SK-N-SH treated with all-trans-retinoic acid at 6 μM for 48 hours (cell line): ENCODE measurements around the gene C6orf132.

ENCODE experiments used
- ATAC-seq: fragments of 200-7000 bp; cut with Tn5 transposase; 3 replicates; pipeline ENCODE4 v1.9.1; 2020; ENCODE audit warnings: mild to moderate bottlenecking, moderate library complexity
- ARNTL ChIP-seq: fragments of 450-650 bp; formaldehyde crosslinking; IDR thresholded peaks from 2 replicates; pipeline ENCODE4 v1.5.0; 2020; ENCODE audit warnings: low read depth, mild to moderate bottlenecking, moderate library complexity, borderline replicate concordance
- BACH2 ChIP-seq: fragments of 250-450 bp; sonication (Bioruptor Pico); IDR thresholded peaks from 2 replicates; pipeline ENCODE4 v1.9.0; 2021; ENCODE audit warnings: mild to moderate bottlenecking, borderline replicate concordance
- CSDC2 ChIP-seq: fragments of 250-450 bp; sonication (Bioruptor Pico); IDR thresholded peaks from 2 replicates; pipeline ENCODE4 v1.5.0; 2020; ENCODE audit warnings: mild to moderate bottlenecking, moderate library complexity
- ESRRG ChIP-seq: fragments of 250-450 bp; sonication (Bioruptor Pico); IDR thresholded peaks from 2 replicates; pipeline ENCODE4 v1.6.1; 2021; ENCODE audit warnings: mild to moderate bottlenecking
- GLIS3 ChIP-seq: fragments of 250-450 bp; sonication (Bioruptor Pico); IDR thresholded peaks from 2 replicates; pipeline ENCODE4 v1.5.0; 2020; ENCODE audit warnings: mild to moderate bottlenecking, moderate library complexity
- ISL1 ChIP-seq: fragments of 250-450 bp; sonication (Bioruptor Pico); IDR thresholded peaks from 2 replicates; pipeline ENCODE4 v2.1.2; 2022; ENCODE audit warnings: mild to moderate bottlenecking, moderate library complexity
- OSR1 ChIP-seq: fragments of 250-450 bp; sonication (Bioruptor Pico); IDR thresholded peaks from 2 replicates; pipeline ENCODE4 v1.8.0; 2022; ENCODE audit warnings: moderate library complexity, mild to moderate bottlenecking, inconsistent platforms
- PATZ1 ChIP-seq: fragments of 250-450 bp; sonication (Bioruptor Pico); IDR thresholded peaks from 2 replicates; pipeline ENCODE4 v1.8.0; 2020; ENCODE audit warnings: mild to moderate bottlenecking, moderate library complexity, borderline replicate concordance
- PPARA ChIP-seq: fragments of 250-450 bp; sonication (Bioruptor Pico); IDR thresholded peaks from 2 replicates; pipeline ENCODE4 v1.5.0; 2020; ENCODE audit warnings: mild to moderate bottlenecking, borderline replicate concordance
- RARB ChIP-seq: fragments of 250-450 bp; sonication (Bioruptor Pico); IDR thresholded peaks from 2 replicates; pipeline ENCODE4 v1.8.0; 2021; ENCODE audit warnings: mild to moderate bottlenecking, moderate library complexity
- SNAI2 ChIP-seq: fragments of 250-450 bp; sonication (Bioruptor Pico); IDR thresholded peaks from 2 replicates; pipeline ENCODE4 v1.5.0; 2020; ENCODE audit warnings: mild to moderate bottlenecking, moderate library complexity
- TCF4 ChIP-seq: fragments of 250-450 bp; sonication (Bioruptor Pico); IDR thresholded peaks from 2 replicates; pipeline ENCODE4 v1.8.0; 2021; ENCODE audit warnings: mild to moderate bottlenecking, moderate library complexity, borderline replicate concordance
- TOX ChIP-seq: fragments of 250-450 bp; sonication (Bioruptor Pico); IDR thresholded peaks from 2 replicates; pipeline ENCODE4 v1.8.0; 2021; ENCODE audit warnings: mild to moderate bottlenecking, moderate library complexity, borderline replicate concordance
- ZC3H10 ChIP-seq: fragments of 250-450 bp; sonication (Bioruptor Pico); IDR thresholded peaks from 2 replicates; pipeline ENCODE4 v1.5.1; 2021; ENCODE audit warnings: mild to moderate bottlenecking, moderate library complexity
- ZFP3 ChIP-seq: fragments of 250-450 bp; sonication (Bioruptor Pico); IDR thresholded peaks from 2 replicates; pipeline ENCODE4 v1.5.0; 2020; ENCODE audit warnings: mild to moderate bottlenecking, moderate library complexity
- ZFP30 ChIP-seq: fragments of 450-650 bp; formaldehyde crosslinking; IDR thresholded peaks from 2 replicates; pipeline ENCODE4 v1.5.0; 2022; ENCODE audit warnings: mild to moderate bottlenecking, moderate library complexity
- ZNF565 ChIP-seq: fragments of 450-650 bp; formaldehyde crosslinking; conservative IDR thresholded peaks from 2 replicates; pipeline ENCODE4 v1.5.0; 2020; ENCODE audit warnings: low read depth, mild to moderate bottlenecking, moderate library complexity
- ZNF70 ChIP-seq: fragments of 450-650 bp; formaldehyde crosslinking; IDR thresholded peaks from 2 replicates; pipeline ENCODE4 v1.5.0; 2020; ENCODE audit warnings: mild to moderate bottlenecking, moderate library complexity
- ZNF8 ChIP-seq: fragments of 450-650 bp; formaldehyde crosslinking; IDR thresholded peaks from 2 replicates; pipeline ENCODE4 v1.5.0; 2020; ENCODE audit warnings: mild to moderate bottlenecking, moderate library complexity
- TF ChIP-seq, protein P1 (sequence below): fragments of 250-450 bp; sonication (Bioruptor Pico); IDR thresholded peaks from 2 replicates; pipeline ENCODE4 v1.5.1; 2020; ENCODE audit warnings: low read depth, mild to moderate bottlenecking, moderate library complexity
- TF ChIP-seq, protein P2 (sequence below): fragments of 250-450 bp; sonication (Bioruptor Pico); IDR thresholded peaks from 2 replicates; pipeline ENCODE4 v1.5.0; 2020; ENCODE audit warnings: mild to moderate bottlenecking, moderate library complexity
- TF ChIP-seq, protein P3 (sequence below): fragments of 250-450 bp; sonication (Bioruptor Pico); IDR thresholded peaks from 2 replicates; pipeline ENCODE4 v1.5.1; 2021; ENCODE audit warnings: mild to moderate bottlenecking, moderate library complexity

The C6orf132 gene

GRCh38 chr6:42140756-42141602 lies 1.4 kb downstream of the C6orf132 start:
- 0 out of 2 replicates have a peak, but pooled peaks have one; percentile 18 for TF ChIP-seq ZNF70 (CRISPR knock-in tag)
- TF ChIP-seq, protein P1, sequence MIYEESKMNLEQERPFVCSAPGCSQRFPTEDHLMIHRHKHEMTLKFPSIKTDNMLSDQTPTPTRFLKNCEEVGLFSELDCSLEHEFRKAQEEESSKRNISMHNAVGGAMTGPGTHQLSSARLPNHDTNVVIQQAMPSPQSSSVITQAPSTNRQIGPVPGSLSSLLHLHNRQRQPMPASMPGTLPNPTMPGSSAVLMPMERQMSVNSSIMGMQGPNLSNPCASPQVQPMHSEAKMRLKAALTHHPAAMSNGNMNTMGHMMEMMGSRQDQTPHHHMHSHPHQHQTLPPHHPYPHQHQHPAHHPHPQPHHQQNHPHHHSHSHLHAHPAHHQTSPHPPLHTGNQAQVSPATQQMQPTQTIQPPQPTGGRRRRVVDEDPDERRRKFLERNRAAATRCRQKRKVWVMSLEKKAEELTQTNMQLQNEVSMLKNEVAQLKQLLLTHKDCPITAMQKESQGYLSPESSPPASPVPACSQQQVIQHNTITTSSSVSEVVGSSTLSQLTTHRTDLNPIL (CRISPR knock-in tag), result no peak
- TF ChIP-seq ARNTL (CRISPR knock-in tag), result no peak
- TF ChIP-seq ZNF565 (CRISPR knock-in tag), result no peak
- 0 out of 2 replicates have a peak, but pooled peaks have one; percentile 15 for TF ChIP-seq TCF4 (CRISPR knock-in tag)
- TF ChIP-seq TOX (CRISPR knock-in tag), result no peak
- TF ChIP-seq OSR1, result no peak
- ATAC-seq, result no peak; the same call in 2 of the 3 replicates

DNA sequence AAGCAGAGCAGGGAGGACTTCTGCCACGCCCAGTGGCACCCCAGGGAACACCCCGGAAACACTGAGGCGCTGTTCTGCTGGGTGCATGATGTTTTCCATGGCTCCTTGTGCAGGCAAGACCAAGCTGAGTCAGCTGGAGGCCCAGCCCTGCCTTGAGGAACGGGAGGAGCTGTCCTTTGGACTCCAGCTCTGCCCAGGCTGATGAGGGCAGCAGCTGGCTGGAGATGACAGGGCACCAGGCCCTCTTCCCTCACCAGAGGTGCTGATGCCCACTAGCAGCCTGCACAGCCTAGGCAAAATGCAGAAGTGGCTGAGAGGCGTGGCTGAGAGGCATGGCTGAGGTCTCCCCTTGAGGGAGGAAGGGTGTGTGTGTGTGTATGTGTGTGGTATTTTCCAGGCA lies 2.4 kb downstream of the C6orf132 start:
- peak; percentile 18; the same call in 2 of the 3 replicates for ATAC-seq
- TF ChIP-seq PATZ1, result no peak
- no peak for TF ChIP-seq ZNF70 (CRISPR knock-in tag)
- TF ChIP-seq ZNF8 (CRISPR knock-in tag), result no peak
- no peak for TF ChIP-seq PPARA (CRISPR knock-in tag)
- no peak for TF ChIP-seq ZFP3 (CRISPR knock-in tag)
- TF ChIP-seq SNAI2, result no peak
- TF ChIP-seq ZC3H10 (CRISPR knock-in tag), result no peak
- no peak for TF ChIP-seq BACH2 (CRISPR knock-in tag)
- TF ChIP-seq CSDC2 (CRISPR knock-in tag), result no peak
- TF ChIP-seq ZFP30 (CRISPR knock-in tag), result no peak
- no peak for TF ChIP-seq RARB (CRISPR knock-in tag)

DNA sequence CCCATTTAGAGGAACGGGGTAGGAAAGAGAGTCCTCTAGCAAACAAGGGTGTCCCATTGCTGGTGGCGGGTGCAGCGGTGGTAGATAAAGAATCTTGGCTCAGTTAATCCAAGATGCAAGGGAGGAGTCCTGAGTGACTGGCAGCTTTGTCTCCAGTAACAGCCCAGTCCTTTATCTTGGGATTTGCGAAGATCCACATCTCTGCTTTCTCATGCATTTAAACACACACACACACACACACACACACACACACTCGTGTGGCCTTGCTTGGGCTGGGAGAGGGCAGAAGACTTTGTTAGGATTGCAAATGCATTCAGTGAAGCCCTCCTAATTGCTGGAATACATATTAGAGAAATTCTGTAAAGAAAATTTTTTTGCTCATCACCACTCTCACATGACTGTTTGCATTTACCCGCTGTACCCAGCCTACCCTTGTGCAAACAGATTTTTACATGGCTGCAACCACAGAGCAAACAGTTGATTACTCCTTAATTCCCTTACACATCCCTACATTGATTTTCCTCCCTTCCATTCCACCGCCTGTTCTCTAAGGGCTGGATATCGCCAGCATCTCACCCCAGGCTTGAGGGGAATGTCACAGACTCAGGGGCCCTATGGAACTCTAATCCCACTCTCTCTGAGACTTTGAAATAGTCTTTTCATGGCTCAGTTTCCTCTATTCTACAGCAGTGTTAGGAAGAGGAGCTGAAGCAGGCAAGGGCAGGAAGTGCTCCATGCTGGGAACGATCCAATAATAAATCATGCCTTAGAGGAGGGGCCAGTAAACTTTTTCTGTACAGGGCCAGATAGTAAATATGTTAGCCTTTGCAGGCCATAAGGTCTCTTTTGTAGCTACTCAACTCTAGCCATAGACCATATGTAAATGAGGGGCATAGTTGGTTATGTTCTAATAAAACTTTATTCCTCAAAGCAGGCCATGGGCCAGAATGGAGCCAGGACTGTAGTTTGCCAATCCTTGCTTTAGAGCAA lies 3.5 kb downstream of the C6orf132 start:
- ATAC-seq, result peak; percentile 41
- TF ChIP-seq TCF4 (CRISPR knock-in tag) (no peak), CSDC2 (CRISPR knock-in tag) (no peak), ZC3H10 (CRISPR knock-in tag) (no peak), BACH2 (CRISPR knock-in tag) (no peak), ZNF70 (CRISPR knock-in tag) (no peak), ZFP30 (CRISPR knock-in tag) (no peak), ZNF565 (CRISPR knock-in tag) (no peak), ZFP3 (CRISPR knock-in tag) (no peak), ARNTL (CRISPR knock-in tag) (no peak), ESRRG (CRISPR knock-in tag) (no peak), TOX (CRISPR knock-in tag) (no peak), GLIS3 (CRISPR knock-in tag) (no peak), RARB (CRISPR knock-in tag) (no peak), ZNF8 (CRISPR knock-in tag) (no peak), ISL1 (CRISPR knock-in tag) (no peak)
- TF ChIP-seq, protein P2, sequence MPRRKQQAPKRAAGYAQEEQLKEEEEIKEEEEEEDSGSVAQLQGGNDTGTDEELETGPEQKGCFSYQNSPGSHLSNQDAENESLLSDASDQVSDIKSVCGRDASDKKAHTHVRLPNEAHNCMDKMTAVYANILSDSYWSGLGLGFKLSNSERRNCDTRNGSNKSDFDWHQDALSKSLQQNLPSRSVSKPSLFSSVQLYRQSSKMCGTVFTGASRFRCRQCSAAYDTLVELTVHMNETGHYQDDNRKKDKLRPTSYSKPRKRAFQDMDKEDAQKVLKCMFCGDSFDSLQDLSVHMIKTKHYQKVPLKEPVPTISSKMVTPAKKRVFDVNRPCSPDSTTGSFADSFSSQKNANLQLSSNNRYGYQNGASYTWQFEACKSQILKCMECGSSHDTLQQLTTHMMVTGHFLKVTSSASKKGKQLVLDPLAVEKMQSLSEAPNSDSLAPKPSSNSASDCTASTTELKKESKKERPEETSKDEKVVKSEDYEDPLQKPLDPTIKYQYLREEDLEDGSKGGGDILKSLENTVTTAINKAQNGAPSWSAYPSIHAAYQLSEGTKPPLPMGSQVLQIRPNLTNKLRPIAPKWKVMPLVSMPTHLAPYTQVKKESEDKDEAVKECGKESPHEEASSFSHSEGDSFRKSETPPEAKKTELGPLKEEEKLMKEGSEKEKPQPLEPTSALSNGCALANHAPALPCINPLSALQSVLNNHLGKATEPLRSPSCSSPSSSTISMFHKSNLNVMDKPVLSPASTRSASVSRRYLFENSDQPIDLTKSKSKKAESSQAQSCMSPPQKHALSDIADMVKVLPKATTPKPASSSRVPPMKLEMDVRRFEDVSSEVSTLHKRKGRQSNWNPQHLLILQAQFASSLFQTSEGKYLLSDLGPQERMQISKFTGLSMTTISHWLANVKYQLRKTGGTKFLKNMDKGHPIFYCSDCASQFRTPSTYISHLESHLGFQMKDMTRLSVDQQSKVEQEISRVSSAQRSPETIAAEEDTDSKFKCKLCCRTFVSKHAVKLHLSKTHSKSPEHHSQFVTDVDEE (CRISPR knock-in tag), result no peak
- TF ChIP-seq, protein P1 (CRISPR knock-in tag), result no peak
- TF ChIP-seq, protein P3, sequence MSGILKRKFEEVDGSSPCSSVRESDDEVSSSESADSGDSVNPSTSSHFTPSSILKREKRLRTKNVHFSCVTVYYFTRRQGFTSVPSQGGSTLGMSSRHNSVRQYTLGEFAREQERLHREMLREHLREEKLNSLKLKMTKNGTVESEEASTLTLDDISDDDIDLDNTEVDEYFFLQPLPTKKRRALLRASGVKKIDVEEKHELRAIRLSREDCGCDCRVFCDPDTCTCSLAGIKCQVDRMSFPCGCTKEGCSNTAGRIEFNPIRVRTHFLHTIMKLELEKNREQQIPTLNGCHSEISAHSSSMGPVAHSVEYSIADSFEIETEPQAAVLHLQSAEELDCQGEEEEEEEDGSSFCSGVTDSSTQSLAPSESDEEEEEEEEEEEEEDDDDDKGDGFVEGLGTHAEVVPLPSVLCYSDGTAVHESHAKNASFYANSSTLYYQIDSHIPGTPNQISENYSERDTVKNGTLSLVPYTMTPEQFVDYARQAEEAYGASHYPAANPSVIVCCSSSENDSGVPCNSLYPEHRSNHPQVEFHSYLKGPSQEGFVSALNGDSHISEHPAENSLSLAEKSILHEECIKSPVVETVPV (CRISPR knock-in tag), result no peak
